Astrocyte (in vitro differentiated cells and primary cell): ENCODE measurements around the gene ZNF81. TPM values are rescaled to one million over a fixed set of nuclear protein-coding genes. Genes with fewer than 3 reads are reported as not detected.
A peak's percentile ranks its signal among the peaks of the same experiment; 100 is the strongest.

Experiments
- DNase-seq: peaks from one replicate; pipeline ENCODE4 v3.0.0-alpha.2; 2010; ENCODE audit warnings: low read depth
- FAIRE-seq: peaks from 2 replicates; lab custom pipeline; 2011; peaks lifted over from hg19 to GRCh38; lab: Jason Lieb, UNC
- H2AFZ ChIP-seq: 2 replicates; pipeline ENCODE4 v1.6.0; 2012; ENCODE audit warnings: low read depth, low read length, inconsistent platforms
- H3K27ac ChIP-seq: 2 replicates; pipeline ENCODE4 v1.5.1; 2011; ENCODE audit warnings: low read depth, low read length, inconsistent platforms
- H3K27me3 ChIP-seq: 2 replicates; pipeline ENCODE4 v1.6.0; 2011; ENCODE audit warnings: low read length, inconsistent platforms; ENCODE audit not compliant: insufficient read depth
- H3K36me3 ChIP-seq: 2 replicates; pipeline ENCODE4 v1.5.1; 2011; ENCODE audit warnings: low read length, inconsistent platforms; ENCODE audit not compliant: insufficient read depth
- H3K4me1 ChIP-seq: 2 replicates; pipeline ENCODE4 v1.5.1; 2011; ENCODE audit warnings: low read length, inconsistent platforms; ENCODE audit not compliant: insufficient read depth
- H3K4me2 ChIP-seq: 2 replicates; pipeline ENCODE4 v1.6.0; 2012; ENCODE audit warnings: low read length, inconsistent platforms
- H3K4me3 ChIP-seq: 2 replicates; pipeline ENCODE4 v1.5.1; 2011; ENCODE audit warnings: low read depth, mild to moderate bottlenecking, low read length, inconsistent platforms; ENCODE audit not compliant: insufficient read depth
- H3K79me2 ChIP-seq: 2 replicates; pipeline ENCODE4 v1.6.0; 2012; ENCODE audit warnings: mild to moderate bottlenecking, low read length, inconsistent platforms; ENCODE audit not compliant: insufficient read depth
- H3K9ac ChIP-seq: 2 replicates; pipeline ENCODE4 v1.6.0; 2012; ENCODE audit warnings: mild to moderate bottlenecking, low read length, inconsistent platforms
- H3K9me3 ChIP-seq: 2 replicates; pipeline ENCODE4 v1.5.1; 2012; ENCODE audit warnings: low read depth, mild to moderate bottlenecking, low read length, inconsistent platforms; ENCODE audit not compliant: insufficient read depth
- H4K20me1 ChIP-seq: 2 replicates; pipeline ENCODE4 v1.6.0; 2012; ENCODE audit warnings: low read length, inconsistent platforms; ENCODE audit not compliant: insufficient read depth
- H3K27ac Mint-ChIP-seq: one replicate; pipeline ENCODE4 v1.8.0; 2021; ENCODE audit warnings: mild to moderate bottlenecking, mixed read lengths; ENCODE audit not compliant: unreplicated experiment
- H3K27me3 Mint-ChIP-seq: one replicate; pipeline ENCODE4 v1.8.0; 2021; ENCODE audit warnings: low read depth, mixed read lengths; ENCODE audit not compliant: unreplicated experiment
- H3K36me3 Mint-ChIP-seq: one replicate; pipeline ENCODE4 v1.8.0; 2021; ENCODE audit warnings: low read depth, mixed read lengths; ENCODE audit not compliant: unreplicated experiment
- H3K4me1 Mint-ChIP-seq: one replicate; pipeline ENCODE4 v1.8.0; 2021; ENCODE audit warnings: low read depth, mixed read lengths; ENCODE audit not compliant: unreplicated experiment
- H3K4me3 Mint-ChIP-seq: one replicate; pipeline ENCODE4 v1.8.0; 2021; ENCODE audit warnings: mild to moderate bottlenecking, moderate library complexity, mixed read lengths; ENCODE audit not compliant: unreplicated experiment
- H3K9me3 Mint-ChIP-seq: one replicate; pipeline ENCODE4 v1.8.0; 2021; ENCODE audit warnings: mild to moderate bottlenecking, mixed read lengths; ENCODE audit not compliant: unreplicated experiment
- CTCF ChIP-seq: IDR thresholded peaks from 2 replicates; pipeline ENCODE4 v1.5.1; 2011; ENCODE audit warnings: low read depth, mild to moderate bottlenecking, inconsistent platforms, low read length, moderate library complexity; ENCODE audit not compliant: insufficient read depth
- EZH2 ChIP-seq: IDR thresholded peaks from 2 replicates; pipeline ENCODE4 v1.6.1; 2012; ENCODE audit warnings: mild to moderate bottlenecking, low read length, inconsistent platforms; ENCODE audit not compliant: insufficient read depth
- total RNA-seq: library from RNA; stranded (reverse); gene quantifications from 2 replicates; pipeline ENCODE4 v1.2.1, GENCODE V29; 2021

Gene ZNF81
- total RNA-seq, 1 donor from 2014 or later, result 8.6 TPM

GRCh38 chrX:47815901-47816845 is 20.5 kb upstream of the ZNF81 start:
- H2AFZ ChIP-seq, result no peak overlapping the region
- H3K4me3 Mint-ChIP-seq, result no peak overlapping the region
- FAIRE-seq, result no peak

GRCh38 chrX:47817421-47817820 is 19.3 kb upstream of the ZNF81 start:
- Histone ChIP-seq H3K36me3 (no peaks in the 10 kb centered on the region), H3K79me2 (no peaks in the 10 kb centered on the region), H3K4me3 (no peak overlapping the region), H3K4me1 (no peaks in the 10 kb centered on the region), H3K27me3 (no peaks in the 10 kb centered on the region), H3K9ac (no peak overlapping the region), H3K9me3 (no peaks in the 10 kb centered on the region), H3K4me2 (no peak overlapping the region), H4K20me1 (no peaks in the 10 kb centered on the region), H3K27ac (no peak overlapping the region), H2AFZ (no peak overlapping the region)
- no peak for DNase-seq
- peaks cover 12% of the 10 kb centered on the region for H3K4me1 Mint-ChIP-seq
- H3K27me3 Mint-ChIP-seq, result no peaks in the 10 kb centered on the region
- no peak overlapping the region for H3K27ac Mint-ChIP-seq
- FAIRE-seq, result no peak
- TF ChIP-seq EZH2, result no peak
- TF ChIP-seq CTCF, result no peak
- H3K36me3 Mint-ChIP-seq, result no peaks in the 10 kb centered on the region
- no peaks in the 10 kb centered on the region for H3K9me3 Mint-ChIP-seq
- H3K4me3 Mint-ChIP-seq, result no peak overlapping the region

More at GRCh38 chrX:47815901-47816845, 20.5 kb upstream of the ZNF81 start:
- Histone ChIP-seq H3K4me2 (no peak overlapping the region), H3K79me2 (no peaks in the 10 kb centered on the region), H3K9ac (no peak overlapping the region), H3K4me1 (no peaks in the 10 kb centered on the region), H3K4me3 (no peak overlapping the region), H3K27ac (no peak overlapping the region), H3K36me3 (no peaks in the 10 kb centered on the region), H4K20me1 (no peaks in the 10 kb centered on the region), H3K9me3 (no peaks in the 10 kb centered on the region), H3K27me3 (no peaks in the 10 kb centered on the region)
- no peaks in the 10 kb centered on the region for H3K27me3 Mint-ChIP-seq
- peak overlapping the region; percentile 89 for H3K27ac Mint-ChIP-seq
- H3K36me3 Mint-ChIP-seq, result no peaks in the 10 kb centered on the region
- TF ChIP-seq CTCF (no peak), EZH2 (no peak)
- no peaks in the 10 kb centered on the region for H3K9me3 Mint-ChIP-seq
- DNase-seq, result no peak
- peaks cover 12% of the 10 kb centered on the region for H3K4me1 Mint-ChIP-seq

- H3K36me3 Mint-ChIP-seq, result no peaks in the 10 kb centered on the region
- TF ChIP-seq CTCF (no peak), EZH2 (no peak)
- no peaks in the 10 kb centered on the region for H3K27me3 Mint-ChIP-seq
- peaks cover 12% of the 10 kb centered on the region for H3K4me1 Mint-ChIP-seq
- H3K9me3 Mint-ChIP-seq, result no peaks in the 10 kb centered on the region
- H3K4me2 ChIP-seq, result no peak overlapping the region
- H3K79me2 ChIP-seq, result no peaks in the 10 kb centered on the region
- H3K4me3 Mint-ChIP-seq, result no peak overlapping the region
- H4K20me1 ChIP-seq, result no peaks in the 10 kb centered on the region
- DNase-seq, result no peak
- H3K27me3 ChIP-seq, result no peaks in the 10 kb centered on the region
- no peak overlapping the region for H3K9ac ChIP-seq
- FAIRE-seq, result peak; percentile 91
- no peak overlapping the region for H3K27ac Mint-ChIP-seq
- H3K4me3 ChIP-seq, result no peak overlapping the region
- H3K36me3 ChIP-seq, result no peaks in the 10 kb centered on the region
- no peaks in the 10 kb centered on the region for H3K4me1 ChIP-seq
- no peak overlapping the region for H3K27ac ChIP-seq
- H2AFZ ChIP-seq, result no peak overlapping the region
- no peaks in the 10 kb centered on the region for H3K9me3 ChIP-seq
These were observed 18.8 kb upstream of the ZNF81 start for GRCh38 chrX:47817897-47818296.
